ENCODE measurements around the gene C22orf42.

The C22orf42 gene

GRCh38 chr22:32205974-32206773 lies 47.1 kb upstream of the C22orf42 start:
- TF ChIP-seq CTCF (conservative IDR thresholded peaks at IDR 0.05; ENCODE audit: low read depth, low read length), result no peak
- H4K20me1 ChIP-seq (ENCODE audit: insufficient read depth), result no peaks in the 10 kb centered on the region
- H3K4me1 ChIP-seq (ENCODE audit: low read depth, poor library complexity, severe bottlenecking), result no peaks in the 10 kb centered on the region
- no peaks in the 10 kb centered on the region for H3K27me3 ChIP-seq (ENCODE audit: insufficient read depth, low read depth)
- H3K4me2 ChIP-seq, result peak overlapping the region; percentile 29; the same call in 1 of the 2 replicates
- H3K4me3 ChIP-seq (IDR thresholded peaks at IDR 0.05; ENCODE audit: insufficient read depth, low read depth, low read length), result no peak overlapping the region
- no peak overlapping the region for H3K27ac ChIP-seq
- no peaks in the 10 kb centered on the region for H3K36me3 ChIP-seq (ENCODE audit: insufficient read depth)
- no peak overlapping the region; the same call in 1 of the 2 replicates for H3K9ac ChIP-seq
- no peaks in the 10 kb centered on the region for H3K79me2 ChIP-seq (ENCODE audit: insufficient read depth, low read depth)
- H2AFZ ChIP-seq (ENCODE audit: low read depth), result peak overlapping the region; percentile 69; the same call in 1 of the 2 replicates

- Histone ChIP-seq H3K36me3 (ENCODE audit: insufficient read depth) (no peaks in the 10 kb centered on the region), H3K4me3 (IDR thresholded peaks at IDR 0.05; ENCODE audit: insufficient read depth, low read depth, low read length) (no peak within 1 kb of the TSS), H3K27me3 (ENCODE audit: insufficient read depth, low read depth) (no peaks in the 10 kb centered on the region), H2AFZ (ENCODE audit: low read depth) (no peak within 1 kb of the TSS), H4K20me1 (ENCODE audit: insufficient read depth) (no peaks in the 10 kb centered on the region), H3K9ac (no peak within 1 kb of the TSS), H3K79me2 (ENCODE audit: insufficient read depth, low read depth) (no peaks in the 10 kb centered on the region), H3K27ac (no peak within 1 kb of the TSS), H3K4me2 (no peak within 1 kb of the TSS), H3K4me1 (ENCODE audit: low read depth, poor library complexity, severe bottlenecking) (no peaks in the 10 kb centered on the region)
- no peak for TF ChIP-seq CTCF (conservative IDR thresholded peaks at IDR 0.05; ENCODE audit: low read depth, low read length)
Observed at GRCh38 chr22:32204856-32205722, 46.0 kb upstream of the C22orf42 start, which contains the start of gene RFPL2. Gene RFPL2 (minus strand): TSS chr22:32205073. CDS start chr22:32202451, 2,622 bp downstream.

- no peak overlapping the region for H2AFZ ChIP-seq (ENCODE audit: low read depth)
- TF ChIP-seq CTCF (conservative IDR thresholded peaks at IDR 0.05; ENCODE audit: low read depth, low read length), result no peak
- H3K27me3 ChIP-seq (ENCODE audit: insufficient read depth, low read depth), result no peaks in the 10 kb centered on the region
- no peaks in the 10 kb centered on the region for H3K79me2 ChIP-seq (ENCODE audit: insufficient read depth, low read depth)
- no peaks in the 10 kb centered on the region for H3K4me1 ChIP-seq (ENCODE audit: low read depth, poor library complexity, severe bottlenecking)
- H3K4me2 ChIP-seq, result no peak overlapping the region
- H3K4me3 ChIP-seq (IDR thresholded peaks at IDR 0.05; ENCODE audit: insufficient read depth, low read depth, low read length), result no peak overlapping the region
- no peak overlapping the region for H3K27ac ChIP-seq
- H4K20me1 ChIP-seq (ENCODE audit: insufficient read depth), result no peaks in the 10 kb centered on the region
- no peak overlapping the region for H3K9ac ChIP-seq
- H3K36me3 ChIP-seq (ENCODE audit: insufficient read depth), result no peaks in the 10 kb centered on the region
Observed at GRCh38 chr22:32204040-32204855, 45.1 kb upstream of the C22orf42 start.

Measured in KMS-11 (cell line).